ENCODE measurements around the gene DDX51.

Gene DDX51

GRCh38 chr12:132166801-132167591 is 22.9 kb upstream of the DDX51 start:
- DNase-seq: no peak

- DNase-seq: no peak
These were observed 22.0 kb upstream of the DDX51 start for GRCh38 chr12:132166093-132166492.

DNA sequence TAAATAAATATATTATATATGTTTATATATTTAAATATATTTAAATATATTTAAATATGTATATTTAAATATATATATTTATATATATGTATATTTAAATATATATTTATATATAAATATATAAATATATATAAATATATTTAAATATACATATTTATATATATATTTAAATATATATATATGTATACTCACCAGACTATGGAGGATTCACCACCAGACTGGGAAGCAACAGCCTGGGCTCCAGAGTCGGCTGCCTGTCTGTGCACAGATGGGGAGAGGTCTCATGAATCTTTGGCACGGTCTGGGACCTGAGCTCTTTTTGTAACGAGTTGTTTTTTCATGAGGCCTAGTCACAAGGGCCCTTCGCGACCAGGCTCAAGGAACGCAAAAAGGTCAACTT is 21.5 kb upstream of the DDX51 start:
- no peak for DNase-seq

DNA sequence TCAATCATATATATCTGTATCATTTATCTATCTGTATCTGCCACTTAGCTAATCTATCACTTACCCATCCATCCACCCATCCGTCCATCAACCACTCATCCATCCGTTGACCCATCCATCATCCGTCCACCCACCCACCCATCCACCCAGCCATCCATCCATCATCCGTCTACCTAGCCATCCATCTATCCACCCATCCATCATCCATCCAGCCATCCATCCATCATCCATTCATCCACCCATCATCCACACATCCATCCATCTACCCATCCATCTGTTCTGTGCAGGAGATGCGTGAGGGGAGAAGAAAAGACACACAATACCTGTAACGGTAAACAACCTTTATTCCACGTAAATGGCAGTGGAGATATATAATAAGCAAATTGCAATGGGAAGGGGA is 20.3 kb upstream of the DDX51 start:
- DNase-seq: no peak

DNA sequence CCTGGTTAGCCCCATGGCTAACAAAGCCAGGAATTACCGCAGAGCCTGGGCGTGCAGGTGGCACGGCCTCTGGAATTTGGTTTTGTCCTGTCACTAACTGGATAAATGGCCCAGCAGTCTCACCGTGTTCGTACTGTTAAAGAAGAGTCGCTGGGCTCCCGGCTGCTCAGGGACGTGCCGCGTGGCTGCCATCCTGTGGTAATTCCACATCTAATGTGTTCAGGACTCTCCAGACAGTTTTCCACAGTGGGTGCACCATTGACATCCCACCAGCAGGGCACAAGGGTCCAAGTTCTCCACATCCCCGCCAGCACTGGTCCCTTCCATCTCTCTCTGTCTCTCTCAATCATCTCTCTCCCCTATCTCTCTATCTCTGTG is 19.8 kb upstream of the DDX51 start:
- peak in 1 of 2 experiments; percentile 10 for DNase-seq

DNA sequence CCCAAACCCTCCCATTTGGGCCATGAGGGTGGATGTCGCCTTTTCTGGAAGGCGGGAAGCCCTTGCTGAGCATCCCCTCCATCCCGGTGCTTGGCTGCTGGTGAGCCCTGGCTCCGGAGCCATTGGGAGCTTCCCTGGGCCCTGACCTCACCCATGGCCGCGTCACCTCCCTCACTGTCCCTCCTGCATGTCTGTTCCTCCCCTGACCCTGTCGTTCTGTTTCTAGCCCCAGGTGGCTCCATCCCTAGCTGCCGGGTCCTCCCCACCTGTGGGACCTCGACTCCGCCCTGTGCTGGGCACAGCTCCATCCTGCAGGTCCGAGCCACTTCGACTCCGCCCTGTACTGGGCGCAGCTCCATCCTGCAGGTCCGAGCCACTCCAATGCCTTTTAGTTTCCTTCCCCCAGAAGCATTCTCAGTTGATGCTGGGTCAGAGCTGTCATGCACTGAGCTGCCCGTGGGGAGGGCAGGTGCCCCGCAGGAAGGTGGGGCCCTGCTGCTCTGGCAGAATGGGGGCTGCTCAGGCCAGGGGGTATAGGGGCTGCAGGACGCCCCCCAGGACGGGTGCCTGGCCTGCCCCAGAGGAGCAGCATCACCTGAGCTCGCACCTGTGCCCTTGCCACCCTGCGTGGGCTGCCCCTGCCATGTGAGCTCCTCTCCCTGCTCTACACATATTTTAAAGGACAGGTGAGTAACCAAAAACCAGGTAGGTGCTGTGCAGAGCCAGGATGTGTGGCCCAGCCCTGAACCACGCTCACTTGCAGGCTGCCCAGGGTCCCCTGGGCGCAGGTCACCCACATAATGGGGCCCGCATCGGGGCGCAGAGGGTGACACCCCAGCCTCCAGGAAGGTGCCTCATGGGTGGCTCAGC is 19.2 kb upstream of the DDX51 start:
- DNase-seq: no peak

GRCh38 chr12:132162508-132163031 is 18.5 kb upstream of the DDX51 start:
- no peak for DNase-seq

DNA sequence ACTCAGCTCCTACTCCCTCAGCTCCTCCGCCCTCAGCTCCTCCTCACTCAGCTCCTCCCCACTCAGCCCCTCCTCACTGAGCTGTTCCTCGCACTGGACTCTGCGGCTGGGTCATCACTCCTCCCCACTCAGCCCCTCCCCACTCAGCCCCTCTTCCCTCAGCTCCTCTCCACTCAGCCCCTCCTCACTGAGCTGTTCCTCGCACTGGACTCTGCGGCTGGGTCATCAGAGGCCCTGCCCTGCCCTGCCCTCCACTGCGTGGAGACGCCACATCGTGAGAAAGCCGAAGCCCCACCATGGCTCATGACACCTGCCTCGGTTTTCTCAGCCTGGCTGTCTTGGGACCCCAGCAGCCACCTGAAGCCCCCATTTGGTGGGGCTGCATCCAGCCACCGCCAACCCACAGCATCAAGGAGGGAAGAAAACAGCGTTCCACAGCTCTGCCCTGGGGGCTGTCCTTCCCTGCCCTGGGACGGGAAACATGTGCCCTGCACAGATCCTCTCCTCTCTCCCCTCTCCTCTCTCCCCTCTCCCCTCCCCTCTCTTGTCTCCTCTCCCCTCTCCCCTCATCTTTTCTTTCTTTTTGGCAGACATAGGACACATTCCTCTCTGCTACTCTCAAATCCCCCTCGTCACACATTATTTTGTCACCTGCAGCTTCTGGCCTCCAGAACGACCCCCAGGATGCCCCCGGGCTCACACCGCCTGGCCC is 17.8 kb upstream of the DDX51 start:
- no peak for DNase-seq

DNA sequence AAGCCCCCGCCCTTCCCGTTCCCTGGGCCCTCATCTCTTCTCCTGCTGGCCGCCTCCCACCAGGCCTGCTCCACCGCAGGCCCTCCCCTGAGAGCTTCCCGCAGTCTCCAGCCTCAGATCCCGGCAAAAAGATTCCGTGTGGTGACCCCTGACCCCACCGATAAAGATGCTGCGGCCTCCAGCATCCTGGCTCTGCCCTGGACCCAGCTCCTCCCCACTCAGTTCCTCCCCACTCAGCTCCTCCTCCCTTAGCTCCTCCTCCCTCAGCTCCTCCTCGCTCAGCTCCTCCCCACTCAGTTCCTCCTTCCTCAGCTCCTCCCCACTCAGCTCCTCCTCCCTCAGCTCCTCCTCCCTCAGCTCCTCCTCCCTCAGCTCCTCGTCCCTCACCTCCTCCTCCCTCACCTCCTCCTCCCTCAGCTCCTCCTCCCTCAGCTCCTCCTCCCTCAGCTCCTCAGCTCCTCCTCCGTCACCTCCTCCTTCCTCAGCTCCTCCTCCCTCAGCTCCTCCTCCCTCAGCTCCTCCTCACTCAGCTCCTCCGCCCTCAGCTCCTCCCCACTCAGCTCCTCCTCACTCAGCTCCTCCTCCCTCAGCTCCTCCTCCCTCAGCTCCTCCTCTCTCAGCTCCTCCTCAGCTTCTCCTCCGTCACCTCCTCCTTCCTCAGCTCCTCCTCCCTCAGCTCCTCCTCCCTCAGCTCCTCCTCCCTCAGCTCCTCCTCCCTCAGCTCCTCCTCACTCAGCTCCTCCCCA is 17.1 kb upstream of the DDX51 start:
- DNase-seq: no peak

DNA sequence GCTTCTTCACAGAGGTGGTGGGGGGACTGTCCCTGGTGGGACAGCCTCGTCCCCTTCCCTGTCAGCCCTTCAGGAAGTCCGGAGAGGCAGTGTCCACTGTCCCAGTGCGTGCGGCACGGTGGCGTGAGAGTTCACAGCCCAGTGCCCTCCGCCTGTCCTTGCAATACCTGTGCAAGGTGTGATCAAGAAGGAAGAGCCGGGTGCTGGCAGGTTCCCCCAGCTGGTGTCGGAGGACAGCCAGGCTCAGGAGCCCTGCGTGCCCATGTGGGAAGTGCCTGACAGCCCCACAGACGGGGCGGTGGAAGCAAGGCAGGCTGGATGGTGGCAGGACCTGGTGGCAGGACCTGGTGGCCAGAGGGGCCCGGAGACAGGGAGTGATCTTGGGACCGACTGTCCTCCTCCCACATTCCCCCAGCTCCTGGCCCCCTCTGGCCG is 16.5 kb upstream of the DDX51 start:
- DNase-seq: no peak

- no peak for DNase-seq
These were observed 15.9 kb upstream of the DDX51 start for GRCh38 chr12:132160016-132160415.

DNA sequence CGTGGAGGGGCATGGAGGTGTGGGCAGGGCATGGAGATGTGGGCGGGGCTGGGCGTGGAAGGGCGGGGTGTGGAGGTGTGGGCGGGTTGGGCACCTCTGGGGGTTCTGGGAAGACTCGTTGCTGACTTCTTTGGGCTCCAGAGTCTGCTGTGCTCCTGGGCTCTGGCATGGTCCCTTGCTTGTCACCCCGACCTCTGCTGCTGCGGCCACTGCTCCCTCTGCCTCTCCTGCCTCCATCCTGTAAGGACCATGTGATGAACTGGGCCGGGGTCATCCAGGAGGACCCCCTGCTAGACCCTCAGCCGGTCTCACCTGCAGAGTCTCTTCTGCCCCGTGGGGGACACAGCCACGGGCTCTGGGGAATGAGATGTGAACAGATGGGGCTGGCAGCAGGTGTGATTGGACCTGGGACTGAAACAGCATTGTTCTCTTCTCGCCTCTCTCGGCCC is 15.5 kb upstream of the DDX51 start:
- no peak for DNase-seq

- no peak for DNase-seq
These were observed 14.8 kb upstream of the DDX51 start for GRCh38 chr12:132158677-132159554.

DNA sequence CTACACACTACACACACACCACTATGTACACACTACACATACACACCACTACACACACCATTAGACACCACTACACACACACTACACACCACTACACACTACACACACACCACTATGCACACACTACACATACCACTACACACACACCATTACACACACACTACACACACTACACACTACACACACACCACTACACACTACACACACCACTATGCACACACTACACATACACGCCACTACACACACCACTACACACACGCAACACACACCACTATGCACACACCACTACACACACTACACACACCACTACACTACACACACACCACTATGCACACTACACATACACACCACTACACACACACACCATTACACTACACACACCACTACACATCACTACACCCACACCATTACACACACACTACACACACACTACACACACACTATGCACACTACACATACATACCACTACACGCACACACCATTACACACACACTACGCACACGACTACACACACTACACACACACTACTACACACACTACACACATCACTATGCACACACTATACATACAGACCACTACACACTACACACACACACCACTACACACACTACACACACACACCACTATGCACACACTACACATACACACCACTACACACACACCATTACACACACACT is 13.8 kb upstream of the DDX51 start:
- DNase-seq: no peak

- no peak for DNase-seq
These were observed 12.6 kb upstream of the DDX51 start for GRCh38 chr12:132156573-132157325.

GRCh38 chr12:132155771-132156572 is 11.9 kb upstream of the DDX51 start:
- DNase-seq: no peak

GRCh38 chr12:132154941-132155770 is 11.0 kb upstream of the DDX51 start:
- no peak for DNase-seq

DNA sequence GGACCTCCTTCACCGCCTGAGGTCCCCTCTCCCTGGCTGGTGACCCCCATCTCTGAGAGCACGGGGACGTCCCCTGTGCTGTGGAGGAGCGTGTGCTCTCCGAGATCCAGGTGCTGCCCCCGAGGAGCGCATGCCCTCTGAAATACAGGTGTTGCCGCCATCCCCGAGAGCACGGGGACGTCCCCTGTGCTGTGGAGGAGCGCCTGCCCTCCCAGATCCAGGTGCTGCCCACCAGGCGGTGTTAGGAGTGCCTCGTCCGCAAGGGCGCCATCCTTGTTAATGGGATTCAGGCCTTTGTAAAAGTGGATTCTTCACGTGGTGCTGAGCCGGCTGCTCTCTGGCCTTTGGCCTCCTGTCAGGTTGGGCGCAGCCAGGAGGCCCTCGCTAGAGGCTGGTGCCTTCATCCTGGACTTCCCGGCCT is 10.2 kb upstream of the DDX51 start:
- peak in 1 of 2 experiments; percentile 28 for DNase-seq
